ENCODE measurements around the gene GLE1. TPM values are rescaled to one million over a fixed set of nuclear protein-coding genes. Genes with fewer than 3 reads are reported as not detected.

Gene GLE1
- total RNA-seq, 1 donor from 2014 or later, result 16.7 TPM

DNA sequence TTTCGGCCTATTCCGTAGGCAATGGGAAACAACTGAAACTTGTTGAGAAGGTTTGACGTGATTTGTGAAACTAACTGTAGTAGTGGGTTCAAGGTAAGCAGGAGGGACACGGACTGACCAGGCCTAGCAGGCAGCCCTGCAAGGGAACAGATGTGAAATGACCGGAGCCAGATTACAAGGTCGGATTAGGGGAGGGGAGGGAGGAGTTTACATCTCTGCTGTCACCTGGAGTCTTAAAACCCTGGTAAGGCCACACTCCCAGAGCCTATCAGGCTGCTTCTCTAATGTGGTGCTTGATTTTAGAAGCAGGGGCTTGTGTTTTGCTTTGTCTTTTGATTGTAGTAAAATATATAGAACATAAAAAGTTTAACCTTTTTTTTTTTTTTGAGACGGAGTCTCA lies 44.4 kb downstream of the GLE1 start:
- no peak overlapping the region for H3K9ac ChIP-seq (ENCODE audit: low read depth in 1 of 3, low read length in 3 of 3)
- no peaks in the 10 kb centered on the region for H3K27me3 ChIP-seq (ENCODE audit: control insufficient read depth in 3 of 3, insufficient read depth in 3 of 3, low read length in 3 of 3)
- H3K36me3 ChIP-seq (ENCODE audit: control insufficient read depth in 3 of 3, insufficient read depth in 3 of 3, low read length in 3 of 3), result no peaks in the 10 kb centered on the region
- H3K9me3 ChIP-seq (ENCODE audit: control insufficient read depth in 3 of 3, low read length in 3 of 3), result no peaks in the 10 kb centered on the region
- H3K4me1 ChIP-seq (ENCODE audit: control insufficient read depth in 3 of 3, insufficient read depth in 3 of 3, low read length in 3 of 3), result peaks cover 25 to 31% (median 26%) of the 10 kb centered on the region in 3 donors
- no peak overlapping the region for H3K4me3 ChIP-seq (ENCODE audit: low read length in 3 of 3)
- no peak overlapping the region for H3K27ac ChIP-seq (ENCODE audit: low read depth, low read length)

DNA sequence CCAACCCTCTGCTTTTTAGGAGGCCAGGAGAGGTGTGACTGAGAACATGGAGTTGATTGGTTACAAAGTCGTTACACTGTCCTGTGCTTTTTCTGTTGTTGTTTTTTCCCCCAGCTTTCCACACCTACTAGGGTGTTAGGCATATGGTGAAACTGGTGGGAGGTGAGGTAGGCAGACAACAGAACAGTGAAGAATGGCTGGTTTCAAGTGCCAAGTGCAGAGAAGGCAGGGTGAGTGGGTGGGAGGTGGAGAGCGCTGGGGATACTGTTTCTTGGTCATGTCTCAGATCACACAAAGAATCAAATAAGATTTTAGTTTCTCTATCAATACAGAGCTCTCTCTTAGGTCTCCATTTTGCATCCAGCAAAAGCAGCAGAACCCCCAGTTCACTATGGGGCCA lies 45.7 kb downstream of the GLE1 start:
- H3K27me3 ChIP-seq (ENCODE audit: control insufficient read depth in 3 of 3, insufficient read depth in 3 of 3, low read length in 3 of 3), result no peaks in the 10 kb centered on the region
- H3K27ac ChIP-seq (ENCODE audit: low read depth, low read length), result peak overlapping the region; percentile 29
- peak overlapping the region in 2 of 3 donors; percentile 55 to 77 for H3K9ac ChIP-seq (ENCODE audit: low read depth in 1 of 3, low read length in 3 of 3)
- peak overlapping the region in 1 of 3 donors; percentile 15 for H3K4me3 ChIP-seq (ENCODE audit: low read length in 3 of 3)
- H3K9me3 ChIP-seq (ENCODE audit: control insufficient read depth in 3 of 3, low read length in 3 of 3), result no peaks in the 10 kb centered on the region
- H3K36me3 ChIP-seq (ENCODE audit: control insufficient read depth in 3 of 3, insufficient read depth in 3 of 3, low read length in 3 of 3), result no peaks in the 10 kb centered on the region
- peaks cover 36 to 43% (median 39%) of the 10 kb centered on the region in 3 donors for H3K4me1 ChIP-seq (ENCODE audit: control insufficient read depth in 3 of 3, insufficient read depth in 3 of 3, low read length in 3 of 3)

DNA sequence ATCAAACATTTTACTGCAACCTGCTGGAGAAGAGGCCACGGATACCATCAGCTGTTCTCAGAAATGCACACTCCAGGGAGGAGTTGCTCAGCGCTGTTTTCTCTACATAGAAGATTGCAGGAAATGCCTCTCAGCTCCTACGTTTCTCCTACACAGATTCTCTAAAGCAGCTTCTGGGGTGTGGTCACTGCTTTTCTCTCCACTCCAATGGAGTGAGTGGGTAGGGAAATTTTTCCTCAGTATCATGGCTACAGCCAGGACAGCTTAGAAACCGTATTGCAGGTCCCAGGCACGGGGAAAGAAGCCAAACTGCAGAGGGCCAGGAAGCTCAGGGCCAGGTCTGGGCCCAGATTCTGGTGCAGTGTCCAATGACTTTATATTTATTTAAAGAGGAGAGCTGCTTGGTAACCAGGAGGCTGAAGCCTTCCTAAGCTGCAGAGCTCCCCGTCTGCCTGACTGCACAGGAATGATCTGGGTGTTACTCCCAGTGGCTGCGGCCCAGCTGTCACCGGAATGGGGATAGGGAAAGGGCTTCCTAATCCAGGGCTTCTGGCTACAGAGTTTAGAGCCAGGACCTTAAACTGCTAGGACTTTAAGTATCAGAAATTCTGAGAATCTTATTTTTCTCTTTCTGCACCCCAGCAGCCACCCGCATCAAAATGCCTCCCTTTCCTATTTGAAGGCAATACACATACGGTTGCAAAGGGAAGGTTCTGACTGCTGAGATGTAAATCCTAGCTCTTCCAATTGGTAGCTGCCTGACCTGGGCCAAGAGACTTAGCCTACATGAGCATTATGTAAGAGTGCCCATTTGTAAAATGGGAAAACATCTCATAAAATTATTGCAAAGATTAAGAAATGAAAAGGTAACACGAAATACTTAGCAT lies 46.5 kb downstream of the GLE1 start:
- peak overlapping the region in 2 of 3 donors; percentile 52 to 77 for H3K4me3 ChIP-seq (ENCODE audit: low read length in 3 of 3)

DNA sequence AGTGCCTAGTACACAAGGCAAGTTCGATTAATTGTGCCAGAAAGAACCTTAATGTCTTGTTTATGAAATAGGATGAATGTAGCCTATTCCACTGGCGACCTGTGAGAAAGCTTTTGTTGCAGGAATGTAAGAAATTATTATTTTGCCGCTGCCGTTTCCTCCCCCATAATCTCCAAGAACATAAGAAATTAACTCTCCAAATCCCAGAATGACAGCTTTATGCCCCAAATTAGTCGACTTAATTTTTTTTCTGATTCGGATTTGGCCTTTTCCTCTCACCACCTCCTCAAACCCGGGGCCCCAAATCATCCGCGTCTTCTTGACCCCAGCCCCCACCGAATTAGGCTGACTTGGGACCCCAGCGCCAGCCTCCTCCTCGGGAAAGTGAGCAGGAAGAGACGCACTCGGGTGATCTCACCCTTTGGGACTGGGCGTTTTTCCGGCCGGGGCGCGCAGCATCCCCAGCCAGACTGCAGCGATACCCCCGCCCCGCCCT lies 47.2 kb downstream of the GLE1 start:
- peak overlapping the region; percentile 52 to 83 (median 77) for H3K4me3 ChIP-seq (ENCODE audit: low read length in 3 of 3)
- peak overlapping the region; percentile 77 to 79 (median 78) for H3K9ac ChIP-seq (ENCODE audit: low read depth in 1 of 3, low read length in 3 of 3)
- H3K36me3 ChIP-seq (ENCODE audit: control insufficient read depth in 3 of 3, insufficient read depth in 3 of 3, low read length in 3 of 3), result no peaks in the 10 kb centered on the region
- no peaks in the 10 kb centered on the region for H3K9me3 ChIP-seq (ENCODE audit: control insufficient read depth in 3 of 3, low read length in 3 of 3)
- H3K27ac ChIP-seq (ENCODE audit: low read depth, low read length), result peak overlapping the region; percentile 77
- H3K27me3 ChIP-seq (ENCODE audit: control insufficient read depth in 3 of 3, insufficient read depth in 3 of 3, low read length in 3 of 3), result no peaks in the 10 kb centered on the region
- peaks cover 37 to 44% (median 44%) of the 10 kb centered on the region in 3 donors for H3K4me1 ChIP-seq (ENCODE audit: control insufficient read depth in 3 of 3, insufficient read depth in 3 of 3, low read length in 3 of 3)

More for the DNA sequence above, 46.5 kb downstream of the GLE1 start:
- Histone ChIP-seq H3K9ac (ENCODE audit: low read depth in 1 of 3, low read length in 3 of 3) (peak overlapping the region; percentile 55 to 78 (median 77)), H3K27ac (ENCODE audit: low read depth, low read length) (peak overlapping the region; percentile 77), H3K4me1 (ENCODE audit: control insufficient read depth in 3 of 3, insufficient read depth in 3 of 3, low read length in 3 of 3) (peaks cover 37 to 44% (median 41%) of the 10 kb centered on the region in 3 donors), H3K9me3 (ENCODE audit: control insufficient read depth in 3 of 3, low read length in 3 of 3) (no peaks in the 10 kb centered on the region), H3K36me3 (ENCODE audit: control insufficient read depth in 3 of 3, insufficient read depth in 3 of 3, low read length in 3 of 3) (no peaks in the 10 kb centered on the region), H3K27me3 (ENCODE audit: control insufficient read depth in 3 of 3, insufficient read depth in 3 of 3, low read length in 3 of 3) (no peaks in the 10 kb centered on the region)

DNA sequence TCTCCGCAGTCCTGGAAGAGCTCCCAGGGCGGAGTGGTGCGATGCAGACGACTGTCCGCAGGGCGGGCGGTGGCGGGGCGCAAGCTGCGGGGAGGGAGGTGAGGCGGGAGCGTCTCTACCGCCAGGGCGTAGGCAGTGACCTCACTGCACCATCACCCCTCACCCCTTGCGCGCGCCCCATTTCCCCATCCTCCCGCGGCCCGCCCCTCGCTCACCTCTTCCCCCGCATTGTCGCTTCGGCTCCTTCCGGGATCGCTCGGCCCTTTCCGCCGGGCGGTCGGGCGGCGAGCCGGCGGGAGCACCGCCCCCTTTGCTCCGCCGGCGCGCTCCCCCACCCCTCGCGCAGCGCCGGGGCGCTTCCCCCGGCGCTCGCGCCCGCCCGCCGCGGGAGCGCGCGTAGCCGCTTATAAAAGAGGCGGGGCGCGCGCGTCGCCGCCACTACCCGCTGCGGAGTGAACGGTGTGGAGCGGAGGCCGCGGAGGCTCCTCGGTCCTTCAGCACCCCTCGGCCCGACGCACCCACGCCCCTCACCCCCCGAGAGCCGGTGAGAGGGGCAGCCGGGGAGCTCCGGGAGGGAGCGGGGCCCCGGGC lies 47.7 kb downstream of the GLE1 start, which contains the start of gene SPTAN1:
Gene SPTAN1, plus strand, starts transcription at position 435 of the 591 bp plus-strand sequence. CDS start 14,154 bp downstream, outside the sequence.
- no peaks in the 10 kb centered on the region for H3K27me3 ChIP-seq (ENCODE audit: control insufficient read depth in 3 of 3, insufficient read depth in 3 of 3, low read length in 3 of 3)
- H3K4me1 ChIP-seq (ENCODE audit: control insufficient read depth in 3 of 3, insufficient read depth in 3 of 3, low read length in 3 of 3), result peaks cover 37 to 47% (median 44%) of the 10 kb centered on the region in 3 donors
- peak within 1 kb of the TSS; percentile 83 to 93 (median 84) for H3K4me3 ChIP-seq (ENCODE audit: low read length in 3 of 3)
- no peaks in the 10 kb centered on the region for H3K36me3 ChIP-seq (ENCODE audit: control insufficient read depth in 3 of 3, insufficient read depth in 3 of 3, low read length in 3 of 3)
- H3K27ac ChIP-seq (ENCODE audit: low read depth, low read length), result peak within 1 kb of the TSS; percentile 78
- H3K9me3 ChIP-seq (ENCODE audit: control insufficient read depth in 3 of 3, low read length in 3 of 3), result no peaks in the 10 kb centered on the region
- H3K9ac ChIP-seq (ENCODE audit: low read depth in 1 of 3, low read length in 3 of 3), result peak within 1 kb of the TSS; percentile 79 to 89 (median 82)

DNA sequence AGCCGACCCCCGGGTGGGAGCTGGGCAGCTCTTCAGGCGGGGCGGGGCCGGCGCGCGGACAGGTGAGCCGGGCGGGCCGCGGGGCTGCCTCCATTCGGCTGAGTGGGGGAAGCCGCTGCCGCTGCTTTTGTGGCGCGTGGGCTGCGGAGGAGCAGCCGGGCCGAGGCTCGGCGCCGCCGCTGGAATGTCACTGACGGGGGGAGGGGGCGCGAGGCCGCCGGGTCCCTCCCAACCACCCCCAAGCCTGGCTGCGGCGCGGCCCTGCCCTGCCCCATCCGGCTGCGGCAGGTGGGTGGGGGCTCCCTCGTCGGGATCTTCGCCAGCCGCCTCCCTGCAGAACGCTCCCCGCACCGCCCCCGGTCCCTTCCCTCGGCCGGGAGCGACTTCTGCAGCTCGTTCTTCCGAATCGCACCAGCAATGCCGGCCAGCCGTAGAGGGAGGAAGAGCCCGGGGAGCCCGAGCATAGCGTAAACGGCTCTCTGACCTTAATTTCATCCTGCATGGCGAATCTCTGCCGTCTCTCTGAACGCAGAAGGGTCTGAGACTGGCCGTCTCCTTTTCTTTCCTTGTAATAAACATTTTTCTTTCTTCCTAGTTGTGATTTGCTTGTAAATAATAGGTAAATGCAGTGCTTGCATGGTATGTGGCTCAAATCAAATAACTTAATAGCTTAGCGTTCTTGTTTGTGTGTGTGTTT lies 48.4 kb downstream of the GLE1 start:
- Histone ChIP-seq H3K9ac (ENCODE audit: low read depth in 1 of 3, low read length in 3 of 3) (peak overlapping the region; percentile 78 to 89 (median 82)), H3K4me1 (ENCODE audit: control insufficient read depth in 3 of 3, insufficient read depth in 3 of 3, low read length in 3 of 3) (peaks cover 37 to 47% (median 44%) of the 10 kb centered on the region in 3 donors), H3K36me3 (ENCODE audit: control insufficient read depth in 3 of 3, insufficient read depth in 3 of 3, low read length in 3 of 3) (no peaks in the 10 kb centered on the region), H3K27ac (ENCODE audit: low read depth, low read length) (peak overlapping the region; percentile 78), H3K9me3 (ENCODE audit: control insufficient read depth in 3 of 3, low read length in 3 of 3) (no peaks in the 10 kb centered on the region), H3K4me3 (ENCODE audit: low read length in 3 of 3) (peak overlapping the region; percentile 83 to 93 (median 84)), H3K27me3 (ENCODE audit: control insufficient read depth in 3 of 3, insufficient read depth in 3 of 3, low read length in 3 of 3) (no peaks in the 10 kb centered on the region)

DNA sequence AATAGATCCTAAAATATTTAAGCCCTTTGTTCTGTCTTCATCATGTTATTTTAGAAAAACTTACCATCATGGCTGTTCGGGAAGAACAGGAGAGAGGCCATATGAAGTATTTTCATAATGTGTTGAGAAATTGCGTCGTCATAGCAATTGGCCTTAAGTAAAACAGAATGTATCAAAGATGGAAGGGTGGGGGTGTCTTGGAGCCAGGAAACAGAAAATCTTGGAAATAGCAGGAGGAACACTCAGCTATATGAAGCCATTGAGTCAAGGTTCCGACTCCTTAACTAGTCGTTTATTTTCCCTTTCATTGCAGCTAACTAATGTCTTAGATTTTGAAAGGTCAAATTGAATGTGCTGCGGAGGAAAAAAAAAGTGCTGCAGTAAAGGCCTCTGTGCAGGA lies 49.2 kb downstream of the GLE1 start:
- H3K9ac ChIP-seq (ENCODE audit: low read depth in 1 of 3, low read length in 3 of 3), result peak overlapping the region in 1 of 3 donors; percentile 78
- H3K4me3 ChIP-seq (ENCODE audit: low read length in 3 of 3), result peak overlapping the region in 2 of 3 donors; percentile 8 to 93
- peaks cover 44 to 53% (median 52%) of the 10 kb centered on the region in 3 donors for H3K4me1 ChIP-seq (ENCODE audit: control insufficient read depth in 3 of 3, insufficient read depth in 3 of 3, low read length in 3 of 3)
- no peaks in the 10 kb centered on the region for H3K36me3 ChIP-seq (ENCODE audit: control insufficient read depth in 3 of 3, insufficient read depth in 3 of 3, low read length in 3 of 3)
- no peaks in the 10 kb centered on the region for H3K27me3 ChIP-seq (ENCODE audit: control insufficient read depth in 3 of 3, insufficient read depth in 3 of 3, low read length in 3 of 3)
- peak overlapping the region; percentile 78 for H3K27ac ChIP-seq (ENCODE audit: low read depth, low read length)
- H3K9me3 ChIP-seq (ENCODE audit: control insufficient read depth in 3 of 3, low read length in 3 of 3), result no peaks in the 10 kb centered on the region

DNA sequence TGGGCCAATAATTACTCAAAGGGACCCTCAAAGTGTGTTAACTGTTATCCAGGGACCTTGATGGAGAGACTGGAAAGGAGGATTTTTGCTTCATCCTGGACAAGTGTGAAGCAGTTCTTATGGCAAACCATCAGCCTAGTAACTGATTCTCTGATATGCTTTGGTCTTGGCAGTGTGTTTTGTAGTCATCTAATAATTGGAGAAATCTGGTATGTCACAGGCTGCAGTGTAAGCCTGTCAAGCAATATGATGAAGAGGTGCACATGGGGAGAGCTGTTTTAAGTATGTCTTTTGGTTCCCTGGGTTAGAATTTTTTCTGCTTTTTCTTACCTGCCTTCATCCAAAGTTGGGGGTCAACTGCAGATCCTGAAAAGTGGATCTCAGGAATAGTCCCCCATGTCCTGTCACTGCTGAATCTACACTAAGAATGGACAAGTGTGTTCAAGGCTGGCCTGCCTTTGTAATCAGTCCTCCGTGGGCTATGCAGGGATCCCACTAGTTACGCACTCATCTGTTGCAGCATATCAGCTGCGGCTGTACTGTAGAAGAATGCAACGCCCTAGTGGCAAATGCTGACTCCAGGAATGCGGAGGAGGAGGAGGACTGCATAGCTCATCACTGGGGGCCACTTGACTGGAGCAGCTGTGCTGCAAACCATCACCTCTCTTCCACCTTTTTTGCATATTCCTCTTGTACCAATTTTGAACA lies 49.8 kb downstream of the GLE1 start:
- Histone ChIP-seq H3K36me3 (ENCODE audit: control insufficient read depth in 3 of 3, insufficient read depth in 3 of 3, low read length in 3 of 3) (no peaks in the 10 kb centered on the region), H3K27ac (ENCODE audit: low read depth, low read length) (no peak overlapping the region), H3K9me3 (ENCODE audit: control insufficient read depth in 3 of 3, low read length in 3 of 3) (no peaks in the 10 kb centered on the region), H3K4me3 (ENCODE audit: low read length in 3 of 3) (peak overlapping the region; percentile 15 to 93 (median 28)), H3K9ac (ENCODE audit: low read depth in 1 of 3, low read length in 3 of 3) (peak overlapping the region in 2 of 3 donors; percentile 12 to 35), H3K27me3 (ENCODE audit: control insufficient read depth in 3 of 3, insufficient read depth in 3 of 3, low read length in 3 of 3) (no peaks in the 10 kb centered on the region), H3K4me1 (ENCODE audit: control insufficient read depth in 3 of 3, insufficient read depth in 3 of 3, low read length in 3 of 3) (peaks cover 50 to 58% (median 58%) of the 10 kb centered on the region in 3 donors)

DNA sequence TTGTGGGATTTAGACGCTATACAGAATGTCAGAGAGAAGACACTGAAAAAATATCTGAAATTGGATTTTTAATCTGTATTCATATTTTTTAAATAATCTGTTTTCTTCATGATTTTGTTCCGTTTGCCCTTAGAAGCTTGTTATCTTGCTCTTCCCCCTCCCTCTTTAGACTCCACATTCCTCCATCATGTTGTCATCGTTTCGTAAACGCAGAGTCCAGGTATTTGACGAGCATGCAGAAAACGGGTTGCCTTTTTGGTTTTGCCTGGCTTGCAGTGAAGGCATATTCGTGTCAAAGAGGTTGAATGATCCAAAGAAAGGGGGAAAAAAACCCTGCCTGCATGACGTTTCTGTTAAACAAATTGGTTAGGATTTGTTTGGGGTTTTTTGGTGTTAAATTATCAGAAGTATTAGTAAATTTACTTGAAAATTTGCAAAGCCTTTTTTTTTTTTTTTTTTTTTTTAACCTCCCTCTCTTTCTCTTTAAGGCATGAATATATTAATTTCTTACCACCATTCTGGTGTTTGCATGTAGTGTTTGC lies 50.7 kb downstream of the GLE1 start:
- H3K9ac ChIP-seq (ENCODE audit: low read depth in 1 of 3, low read length in 3 of 3), result no peak overlapping the region
- H3K36me3 ChIP-seq (ENCODE audit: control insufficient read depth in 3 of 3, insufficient read depth in 3 of 3, low read length in 3 of 3), result no peaks in the 10 kb centered on the region
- no peaks in the 10 kb centered on the region for H3K27me3 ChIP-seq (ENCODE audit: control insufficient read depth in 3 of 3, insufficient read depth in 3 of 3, low read length in 3 of 3)
- H3K4me1 ChIP-seq (ENCODE audit: control insufficient read depth in 3 of 3, insufficient read depth in 3 of 3, low read length in 3 of 3), result peaks cover 48 to 56% (median 50%) of the 10 kb centered on the region in 3 donors
- H3K27ac ChIP-seq (ENCODE audit: low read depth, low read length), result no peak overlapping the region
- peak overlapping the region in 1 of 3 donors; percentile 93 for H3K4me3 ChIP-seq (ENCODE audit: low read length in 3 of 3)
- no peaks in the 10 kb centered on the region for H3K9me3 ChIP-seq (ENCODE audit: control insufficient read depth in 3 of 3, low read length in 3 of 3)
